ENCODE results near the gene PRR14.

PRR14 gene

GRCh38 chr16:30650369-30651123 is at the start of gene PRR14:
PRR14 (plus strand) TSS chr16:30650960; CDS start chr16:30651646, 686 bp downstream.
- DNase-seq (ENCODE audit: low read depth) = peak; percentile 99

DNA sequence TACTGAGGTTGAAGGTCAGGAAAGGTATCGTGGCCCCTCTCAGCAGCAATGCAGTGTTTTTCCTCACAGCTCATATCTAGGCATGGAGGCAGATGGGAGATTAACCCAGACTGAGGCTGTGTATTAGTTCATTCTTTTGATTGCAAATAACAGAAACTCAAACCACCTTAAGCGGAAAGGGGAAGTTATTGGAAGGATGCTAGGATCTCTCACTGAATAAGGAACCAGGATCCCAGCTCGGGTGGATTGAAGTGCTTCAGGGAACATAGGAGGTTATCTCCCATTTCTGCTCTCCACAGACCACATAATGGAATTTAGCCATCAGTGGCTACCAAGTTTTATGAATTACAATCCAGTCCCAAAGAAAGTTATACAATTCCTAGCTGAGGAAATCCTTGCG is 48.8 kb upstream of the PRR14 start:
- no peak for DNase-seq (ENCODE audit: low read depth)

DNA sequence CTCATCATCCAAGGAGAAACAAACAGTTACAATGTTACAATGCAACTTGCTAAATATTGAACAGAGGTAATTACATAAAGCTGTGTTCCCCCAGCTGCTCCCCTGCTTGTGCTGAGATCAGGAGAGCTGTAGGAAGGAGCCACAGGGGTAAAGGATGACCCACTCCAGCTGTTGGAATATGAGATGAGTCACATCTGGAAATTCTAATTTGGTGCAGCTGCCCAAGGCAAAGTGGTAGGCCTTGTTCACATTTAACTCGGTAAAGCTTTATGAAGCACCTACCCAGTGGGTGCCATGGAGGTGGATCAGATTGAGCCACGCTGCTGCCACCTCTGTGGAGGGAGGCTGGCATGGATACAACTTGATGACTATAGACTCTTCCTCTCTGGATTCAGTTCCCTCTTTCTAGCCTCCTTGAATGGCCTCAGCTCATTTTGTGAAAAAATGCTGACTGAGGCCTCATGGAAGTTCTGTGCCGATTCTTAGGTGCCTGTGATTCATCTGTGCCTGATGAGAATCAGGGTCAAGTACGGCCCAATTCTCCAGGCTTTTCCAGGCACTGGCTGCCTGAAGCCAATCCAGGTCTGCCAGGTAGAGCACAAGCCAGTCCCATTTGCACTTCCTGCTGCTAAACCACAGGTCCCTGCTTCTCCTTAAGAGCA is 48.0 kb upstream of the PRR14 start:
- peak; percentile 13 for DNase-seq (ENCODE audit: low read depth)

DNA sequence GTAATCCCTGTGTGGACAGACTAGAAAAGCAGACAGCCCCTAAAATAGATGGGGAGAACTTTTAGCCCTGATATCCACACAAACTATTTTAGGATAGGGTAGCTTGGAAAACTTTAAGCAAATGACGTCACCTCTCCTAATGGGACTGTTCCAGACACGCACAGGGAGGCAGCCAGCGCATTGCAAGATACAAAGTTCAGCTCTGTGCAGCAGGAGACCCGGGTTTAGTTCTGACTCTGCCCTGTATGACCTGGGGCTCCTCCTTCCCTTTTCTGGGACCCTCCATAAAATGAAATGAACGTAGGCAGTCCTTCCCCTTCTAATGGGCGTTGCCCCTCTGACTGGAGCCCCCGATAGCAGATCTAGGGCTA is 46.8 kb upstream of the PRR14 start:
- no peak for DNase-seq (ENCODE audit: low read depth)

GRCh38 chr16:30604316-30604947 is 46.3 kb upstream of the PRR14 start:
- DNase-seq (ENCODE audit: low read depth) = no peak

- no peak for DNase-seq (ENCODE audit: low read depth)
Measured at GRCh38 chr16:30605158-30605557, 45.6 kb upstream of the PRR14 start.

- no peak for DNase-seq (ENCODE audit: low read depth)
Measured at GRCh38 chr16:30606004-30606403, 44.8 kb upstream of the PRR14 start.

DNA sequence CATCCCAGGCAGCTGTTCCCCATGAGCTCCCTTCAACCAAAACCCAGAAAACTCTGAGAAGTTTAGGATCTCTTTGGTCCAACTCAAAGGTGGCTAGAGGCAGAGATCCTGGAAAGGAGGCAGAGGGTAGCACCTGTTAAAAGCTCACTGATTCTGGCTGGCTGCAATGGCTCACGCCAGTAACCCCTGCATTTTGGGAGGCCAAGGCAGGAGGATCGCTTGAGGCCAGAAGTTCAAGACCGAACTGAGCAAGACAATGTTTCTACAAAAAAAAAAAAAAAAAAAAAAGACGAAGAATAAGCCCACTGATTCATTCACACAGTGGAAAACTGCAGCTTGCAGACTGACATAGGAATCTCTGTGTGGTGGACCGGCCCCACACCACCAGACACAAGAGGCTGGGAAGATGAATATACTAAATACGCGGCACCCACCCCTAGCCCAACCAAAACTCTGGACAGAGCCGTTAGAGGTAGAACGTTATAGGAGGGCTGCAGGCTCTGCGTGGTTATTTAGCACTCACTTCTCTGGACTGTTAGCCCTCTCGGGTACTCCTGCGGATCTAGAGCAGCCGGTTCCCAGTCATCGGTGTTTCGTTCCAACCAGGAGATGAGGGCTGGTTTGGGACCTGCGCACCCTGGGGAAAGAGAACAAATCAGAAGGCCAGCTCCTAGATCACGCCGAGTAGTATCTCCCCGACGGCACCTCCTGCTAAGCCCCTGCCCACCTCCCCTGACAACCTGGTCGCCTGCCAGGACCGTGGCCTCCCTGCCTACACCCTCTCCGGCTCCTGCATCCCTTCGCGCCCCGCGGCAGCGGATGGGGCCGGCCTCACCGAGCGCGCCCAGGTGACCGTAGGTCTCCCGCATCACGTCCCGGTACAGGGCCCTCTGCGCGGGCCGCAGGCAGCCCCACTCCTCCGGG is 41.5 kb upstream of the PRR14 start:
- DNase-seq (ENCODE audit: low read depth) = no peak

DNA sequence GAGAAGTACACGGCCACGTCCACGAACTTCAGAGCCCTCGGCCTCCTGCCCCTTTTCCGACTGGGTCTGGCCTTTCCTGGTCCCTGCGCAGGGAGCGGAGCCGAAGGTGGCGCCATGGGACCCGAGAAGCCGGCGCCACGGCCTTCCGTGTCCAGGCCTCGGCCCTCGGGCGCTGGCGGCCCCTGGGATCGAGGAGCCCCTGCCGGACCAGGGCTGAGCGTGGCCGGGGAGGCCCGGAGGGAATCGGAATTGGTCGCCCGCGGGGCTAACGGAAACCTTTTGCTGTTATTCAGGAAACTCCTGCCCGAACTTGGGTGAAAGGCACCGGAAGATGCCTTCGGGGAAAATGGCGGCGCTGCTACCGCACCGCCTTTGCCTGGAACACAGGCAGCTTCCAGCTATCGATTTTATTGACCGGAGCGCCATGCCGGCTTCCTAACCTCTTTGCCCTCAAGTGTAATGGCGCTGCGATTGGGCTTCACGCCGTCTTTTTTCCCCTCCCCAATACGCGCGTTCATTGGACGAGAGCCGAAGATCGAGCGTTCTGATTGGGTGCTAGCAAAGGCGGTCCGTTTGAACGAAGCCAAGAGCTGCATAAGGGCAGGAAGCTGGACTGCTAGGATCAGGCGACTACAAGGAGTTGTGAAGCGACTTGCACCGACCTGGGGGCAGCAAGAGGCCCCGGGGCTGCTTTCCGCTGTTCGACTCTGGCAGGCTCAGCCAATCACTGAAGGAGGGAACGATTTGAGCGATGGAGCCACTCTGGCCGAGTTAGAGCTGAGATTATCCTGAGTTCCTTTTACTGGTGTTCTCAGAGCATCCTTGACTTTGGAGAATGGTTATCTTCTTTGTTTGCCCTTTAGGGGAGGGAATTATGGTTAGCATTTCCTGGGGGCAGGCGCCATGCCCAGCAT is 40.6 kb upstream of the PRR14 start, which contains the start of gene ZNF689:
Gene ZNF689 (minus strand): TSS at position 464 of the 914 bp plus-strand sequence. CDS start 348 bp downstream, at position 116.
- peak; percentile 92 for DNase-seq (ENCODE audit: low read depth)

DNA sequence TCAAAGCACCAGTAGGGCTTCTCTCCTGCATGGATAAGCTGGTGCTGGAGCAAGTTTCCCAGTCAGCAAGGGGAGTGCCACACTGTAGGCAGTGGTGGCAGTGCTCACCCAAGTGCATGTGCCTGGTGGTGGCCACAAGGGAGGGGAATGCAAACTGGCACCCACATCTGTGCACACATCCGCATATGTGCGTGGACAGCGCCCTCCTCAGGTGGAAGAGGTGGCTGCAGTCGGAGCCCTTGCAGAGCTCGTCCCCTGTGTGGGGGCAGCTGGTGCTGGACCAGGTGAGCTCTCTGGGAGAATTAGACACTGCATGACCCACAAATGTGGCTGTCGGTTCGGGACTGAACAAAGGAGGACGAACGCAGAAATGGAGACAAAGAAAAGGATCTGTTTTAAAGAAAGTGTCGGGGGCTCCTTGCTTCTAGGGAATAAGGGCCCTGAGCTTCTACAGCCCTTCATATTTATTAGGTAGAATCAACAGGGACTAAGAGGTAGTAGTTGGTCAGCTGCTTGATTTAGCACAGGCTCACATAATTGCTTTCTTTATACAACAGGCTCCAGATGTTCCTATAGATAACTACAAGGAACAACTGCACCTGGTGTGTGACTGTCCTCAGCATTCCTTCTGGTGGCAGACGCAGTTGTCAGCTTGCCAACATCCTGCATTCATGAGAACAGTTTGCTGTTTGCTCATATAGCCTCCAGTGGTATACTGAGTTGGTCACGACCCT is 35.2 kb upstream of the PRR14 start:
- DNase-seq (ENCODE audit: low read depth) = no peak

DNA sequence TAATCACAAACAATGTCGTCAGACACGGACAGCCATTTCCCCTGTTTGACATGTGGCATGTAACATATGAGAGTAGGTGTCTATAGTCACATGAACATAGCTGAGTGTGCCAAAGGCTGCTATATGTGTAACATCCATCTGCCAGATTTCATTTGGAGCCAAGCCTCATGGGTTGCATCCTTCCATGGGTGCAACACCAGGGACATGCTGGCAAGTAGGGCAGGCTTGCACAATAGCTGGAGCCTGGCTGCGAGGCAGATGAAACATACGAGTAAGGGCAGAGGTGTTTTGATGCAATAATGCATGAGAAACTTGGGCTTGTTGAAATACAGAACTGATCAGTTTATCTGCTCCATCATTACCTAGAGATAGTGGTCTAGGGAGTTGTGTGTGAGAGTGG is 31.6 kb upstream of the PRR14 start:
- no peak for DNase-seq (ENCODE audit: low read depth)

- no peak for DNase-seq (ENCODE audit: low read depth)
Measured at GRCh38 chr16:30619638-30620037, 31.1 kb upstream of the PRR14 start.

DNA sequence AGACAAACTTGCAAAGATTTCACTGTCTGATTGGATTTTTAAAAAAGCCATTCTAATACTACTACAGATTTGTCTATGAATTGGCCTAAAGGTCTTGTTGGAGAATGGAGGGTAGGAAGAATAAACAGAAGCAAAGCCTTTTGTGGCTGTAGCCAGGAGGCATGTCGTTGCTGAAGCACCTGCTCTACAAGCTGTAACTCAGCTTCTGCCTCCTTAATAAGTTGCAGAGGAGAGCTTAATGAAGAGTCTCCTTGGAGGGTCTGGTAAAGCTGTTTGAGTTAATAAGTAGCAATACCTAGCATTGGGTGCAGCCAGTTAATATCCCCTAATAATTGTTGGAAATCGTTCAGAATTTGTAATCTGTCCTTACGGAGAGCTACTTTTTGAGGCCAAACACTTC is 30.6 kb upstream of the PRR14 start:
- no peak for DNase-seq (ENCODE audit: low read depth)

GRCh38 chr16:30621765-30622164 is 29.0 kb upstream of the PRR14 start:
- DNase-seq (ENCODE audit: low read depth) = peak; percentile 57

DNA sequence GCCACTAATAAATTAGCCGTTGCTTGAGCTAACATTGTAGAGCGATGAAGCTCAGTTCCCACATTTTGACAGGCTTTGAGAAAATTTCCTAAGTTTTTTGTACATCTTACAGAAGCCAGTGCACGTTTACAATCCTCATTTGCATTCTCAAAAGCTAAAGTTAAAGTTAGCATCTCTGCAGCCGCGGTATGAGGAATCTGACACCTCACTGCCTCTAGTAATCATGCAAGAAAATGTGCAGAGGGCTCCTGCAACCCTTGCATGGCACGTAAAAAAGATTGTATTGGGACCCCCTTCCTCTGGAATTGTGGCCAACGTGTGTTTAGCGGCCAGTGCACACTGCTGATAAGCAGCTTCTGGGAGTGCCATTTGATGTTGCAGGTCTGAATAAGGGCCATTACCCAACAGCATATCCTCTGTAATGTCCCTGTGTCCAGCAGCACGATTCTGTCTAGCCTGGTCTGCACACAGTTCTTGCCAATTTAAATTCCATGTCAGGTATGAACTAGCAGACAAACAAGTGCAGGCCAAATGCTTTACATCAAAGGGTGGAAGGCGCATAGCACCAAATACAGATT is 28.2 kb upstream of the PRR14 start:
- DNase-seq (ENCODE audit: low read depth) = no peak

DNA sequence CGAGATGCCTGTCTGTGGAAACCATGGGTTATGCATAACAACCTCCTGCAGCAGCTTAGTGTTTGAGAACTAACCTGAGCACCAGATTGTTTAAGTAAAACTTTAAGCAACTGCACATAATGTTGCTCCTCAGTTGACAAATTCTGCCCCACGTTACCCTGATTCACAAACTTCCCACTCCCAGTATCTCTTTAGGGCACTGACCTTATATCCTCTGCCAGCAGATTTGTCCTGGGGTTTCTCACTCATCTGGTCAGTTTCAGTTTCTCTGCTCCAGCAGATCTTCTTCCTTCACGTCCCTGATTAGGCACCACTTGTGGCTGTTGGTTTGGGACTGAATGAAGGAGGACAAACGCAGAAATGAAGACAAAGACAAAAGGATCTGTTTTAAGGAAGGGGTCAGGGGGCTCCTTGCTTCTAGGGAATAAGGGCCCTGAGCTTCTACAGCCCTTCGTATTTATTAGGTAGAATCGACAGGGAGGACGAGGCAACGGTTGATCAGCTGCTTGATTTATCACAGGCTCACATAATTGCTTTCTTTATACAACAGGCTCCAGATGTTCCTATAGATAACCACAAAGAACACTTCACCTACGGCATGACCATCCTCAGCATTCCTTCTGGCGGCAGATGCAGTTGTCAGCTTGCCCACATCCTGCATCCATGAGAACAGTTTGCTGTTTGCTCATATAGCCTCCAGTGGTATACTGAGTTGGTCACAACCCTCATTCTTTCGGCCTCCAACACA is 27.1 kb upstream of the PRR14 start:
- DNase-seq (ENCODE audit: low read depth) = no peak

GRCh38 chr16:30626236-30626635 is 24.5 kb upstream of the PRR14 start:
- no peak for DNase-seq (ENCODE audit: low read depth)

DNA sequence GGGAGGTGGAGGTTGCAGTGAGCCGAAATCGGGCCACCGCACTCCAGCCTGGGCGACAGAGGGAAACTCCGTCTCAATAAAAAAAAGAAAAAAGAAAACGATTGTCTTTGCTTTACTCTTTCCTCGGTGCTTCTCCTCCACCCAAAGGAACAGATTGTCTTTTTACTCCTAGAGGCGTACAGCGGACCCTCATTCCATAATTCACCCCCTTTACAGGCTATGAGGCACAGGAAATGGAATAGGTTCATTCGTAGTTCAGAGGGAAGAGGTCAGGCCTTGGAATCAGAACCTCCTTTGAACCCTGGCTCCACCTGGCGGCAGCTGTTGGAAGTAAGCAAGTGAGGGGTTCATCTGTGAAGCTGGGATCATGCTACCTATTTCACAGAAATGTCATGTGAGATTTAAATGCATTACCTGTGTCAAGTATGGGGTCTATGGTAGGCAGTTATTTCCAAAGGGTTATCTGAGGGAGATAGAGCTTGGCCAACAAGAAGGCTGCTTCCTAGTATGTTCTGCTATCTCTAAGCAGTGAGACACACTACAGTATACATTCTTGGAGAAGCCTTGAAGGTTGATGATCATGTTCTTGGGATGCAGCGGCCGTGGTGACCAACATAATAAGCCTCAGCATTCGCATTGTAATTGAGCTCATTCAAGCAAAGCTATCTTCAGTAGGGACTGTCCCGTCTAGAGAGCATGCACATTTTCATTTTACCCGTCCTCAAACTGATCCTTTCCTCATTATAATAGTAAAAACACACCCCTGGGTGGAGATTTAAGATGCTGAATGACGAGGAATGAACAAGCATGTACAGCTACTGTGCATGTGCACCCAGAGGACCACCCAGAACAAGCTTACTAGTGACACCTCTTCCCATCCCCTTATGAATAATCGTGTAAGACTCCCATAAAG is 21.9 kb upstream of the PRR14 start:
- DNase-seq (ENCODE audit: low read depth) = peak; percentile 51

Measured in stromal cell of bone marrow (primary cell).